GM12873 (cell line): ENCODE measurements around the gene AUH.

ENCODE experiments used
- CTCF ChIP-seq: IDR thresholded peaks from 2 replicates; pipeline ENCODE4 v1.5.1; 2012; ENCODE audit warnings: low read depth, mild to moderate bottlenecking, moderate library complexity, low read length, control low read depth; ENCODE audit not compliant: insufficient read depth; ENCODE audit errors: missing control alignments

AUH gene

DNA sequence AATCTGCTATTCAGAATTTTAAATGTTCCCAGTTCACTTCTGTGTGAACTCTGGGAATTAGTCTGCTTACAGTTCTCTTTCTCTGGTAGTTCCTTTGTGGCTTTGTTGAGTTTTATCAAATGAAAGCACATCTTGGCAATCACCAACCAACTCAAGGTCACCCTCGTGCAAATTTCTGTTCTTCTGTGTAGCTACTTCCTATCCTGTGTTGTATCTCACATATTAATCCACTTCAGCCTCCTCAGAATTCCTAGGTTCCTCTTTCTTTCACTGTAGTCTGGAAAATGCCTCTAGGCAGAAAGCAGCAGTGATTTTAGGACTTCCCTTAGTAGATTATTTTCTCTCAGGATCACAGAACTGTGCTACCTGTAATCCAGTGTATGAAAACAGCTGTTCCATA lies 100.3 kb downstream of the AUH start:
- TF ChIP-seq CTCF, result no peak

GRCh38 chr9:91259162-91259561 lies 102.6 kb downstream of the AUH start:
- no peak for TF ChIP-seq CTCF

- no peak for TF ChIP-seq CTCF
These were observed 103.3 kb downstream of the AUH start for GRCh38 chr9:91258451-91258850.

- no peak for TF ChIP-seq CTCF
These were observed 105.5 kb downstream of the AUH start for GRCh38 chr9:91256235-91256634.

DNA sequence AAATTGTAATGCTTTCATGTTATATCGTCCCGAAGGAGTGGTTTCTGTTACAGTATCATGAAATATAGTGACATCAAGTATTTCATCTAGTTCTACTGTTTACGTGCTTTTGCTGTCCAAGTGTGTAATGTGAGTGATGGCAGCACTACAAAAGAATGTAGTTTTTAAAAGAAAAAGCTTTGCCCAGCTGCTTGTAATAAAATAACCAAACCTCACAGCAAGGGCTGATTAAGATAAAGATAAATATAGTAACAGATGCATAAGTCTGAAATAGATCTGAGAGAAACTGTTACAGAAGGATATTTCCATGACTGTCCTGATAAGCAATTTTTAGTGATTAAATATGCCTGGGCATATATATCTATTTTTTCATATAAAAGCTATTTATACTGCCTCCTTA lies 106.4 kb downstream of the AUH start:
- TF ChIP-seq CTCF, result no peak

DNA sequence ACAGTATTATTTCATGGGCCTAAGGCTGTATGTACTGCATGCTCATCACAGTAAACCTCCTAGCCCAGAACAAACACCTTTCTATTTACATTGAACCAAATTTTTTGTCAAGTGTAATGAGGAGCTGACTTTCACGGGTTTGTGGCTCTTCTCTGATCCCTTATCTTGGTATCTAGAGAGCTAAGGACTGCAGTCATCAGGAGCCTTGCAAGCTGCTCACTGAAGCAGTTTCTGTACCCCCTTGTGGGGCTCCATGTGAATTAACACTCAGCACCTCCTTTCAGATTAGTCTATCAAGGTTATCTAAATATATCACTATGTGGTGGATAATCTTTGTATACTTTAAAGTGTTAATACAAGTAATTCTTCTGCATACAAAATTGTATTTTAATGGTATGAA lies 108.2 kb downstream of the AUH start:
- peak; percentile 20 for TF ChIP-seq CTCF

GRCh38 chr9:91248707-91249106 lies 113.0 kb downstream of the AUH start:
- TF ChIP-seq CTCF, result no peak
